Nephron (organoid): ENCODE results near the gene HSPA12B.

Experiments
- H3K27ac Mint-ChIP-seq, 3 experiments: 2 replicates each; pipeline ENCODE4 v1.8.0; 2020; ENCODE audit warnings: mixed read lengths in 3 of 3, mild to moderate bottlenecking in 2 of 3, moderate library complexity in 1 of 3
- H3K27me3 Mint-ChIP-seq: 2 replicates; pipeline ENCODE4 v1.8.0; 2021; ENCODE audit warnings: low read depth, mild to moderate bottlenecking, moderate library complexity, mixed read lengths
- H3K36me3 Mint-ChIP-seq: 2 replicates; pipeline ENCODE4 v1.8.0; 2020; ENCODE audit warnings: low read depth, mixed read lengths
- H3K4me1 Mint-ChIP-seq: 2 replicates; pipeline ENCODE4 v1.8.0; 2020; ENCODE audit warnings: mixed read lengths
- H3K4me3 Mint-ChIP-seq, 3 experiments: 2 replicates each; pipeline ENCODE4 v1.8.0; 2020; ENCODE audit warnings: mild to moderate bottlenecking in 3 of 3, mixed read lengths in 3 of 3, moderate library complexity in 2 of 3
- H3K9me3 Mint-ChIP-seq: 2 replicates; pipeline ENCODE4 v1.8.0; 2020; ENCODE audit warnings: mixed read lengths
- TF ChIP-seq, protein P1 (sequence below), 3 experiments: fragments of 200-600 bp; sonication (generic); IDR thresholded peaks; one replicate each; pipeline ENCODE4 v1.5.0; 2021; ENCODE audit warnings: antibody characterized with exemption in 3 of 3; ENCODE audit not compliant: unreplicated experiment in 3 of 3

The HSPA12B gene

DNA sequence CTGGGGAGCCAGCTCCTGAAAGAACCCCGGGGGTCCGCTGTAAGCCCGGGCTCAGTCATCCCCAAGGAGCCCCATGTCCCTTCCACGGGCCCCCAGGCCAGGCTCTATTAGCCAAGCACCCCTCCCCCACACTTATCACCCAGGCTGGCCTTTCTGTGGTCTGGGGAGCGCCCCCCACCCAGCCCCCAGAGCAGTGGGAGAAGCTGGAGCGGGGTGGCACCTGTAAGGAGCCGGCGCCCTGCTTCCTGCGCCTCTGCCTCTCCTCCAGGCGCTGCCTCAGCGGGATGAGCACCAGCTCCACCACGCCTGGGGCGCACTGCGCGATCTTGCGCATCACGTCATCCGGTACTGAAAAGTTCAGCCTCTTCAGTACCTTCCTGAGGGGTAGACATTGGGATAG, 46.5 kb downstream of the HSPA12B start:
- Mint-ChIP-seq H3K27me3 (peaks cover 60% of the 10 kb centered on the region), H3K36me3 (no peaks in the 10 kb centered on the region), H3K27ac (no peak overlapping the region), H3K4me1 (peaks cover 22% of the 10 kb centered on the region), H3K9me3 (no peaks in the 10 kb centered on the region), H3K4me3 (peak overlapping the region; percentile 16 to 47 (median 38))
- TF ChIP-seq, protein P1, sequence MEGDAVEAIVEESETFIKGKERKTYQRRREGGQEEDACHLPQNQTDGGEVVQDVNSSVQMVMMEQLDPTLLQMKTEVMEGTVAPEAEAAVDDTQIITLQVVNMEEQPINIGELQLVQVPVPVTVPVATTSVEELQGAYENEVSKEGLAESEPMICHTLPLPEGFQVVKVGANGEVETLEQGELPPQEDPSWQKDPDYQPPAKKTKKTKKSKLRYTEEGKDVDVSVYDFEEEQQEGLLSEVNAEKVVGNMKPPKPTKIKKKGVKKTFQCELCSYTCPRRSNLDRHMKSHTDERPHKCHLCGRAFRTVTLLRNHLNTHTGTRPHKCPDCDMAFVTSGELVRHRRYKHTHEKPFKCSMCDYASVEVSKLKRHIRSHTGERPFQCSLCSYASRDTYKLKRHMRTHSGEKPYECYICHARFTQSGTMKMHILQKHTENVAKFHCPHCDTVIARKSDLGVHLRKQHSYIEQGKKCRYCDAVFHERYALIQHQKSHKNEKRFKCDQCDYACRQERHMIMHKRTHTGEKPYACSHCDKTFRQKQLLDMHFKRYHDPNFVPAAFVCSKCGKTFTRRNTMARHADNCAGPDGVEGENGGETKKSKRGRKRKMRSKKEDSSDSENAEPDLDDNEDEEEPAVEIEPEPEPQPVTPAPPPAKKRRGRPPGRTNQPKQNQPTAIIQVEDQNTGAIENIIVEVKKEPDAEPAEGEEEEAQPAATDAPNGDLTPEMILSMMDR (IDR thresholded peaks at IDR 0.05; ENCODE audit: unreplicated experiment in 3 of 3) = no peak

DNA sequence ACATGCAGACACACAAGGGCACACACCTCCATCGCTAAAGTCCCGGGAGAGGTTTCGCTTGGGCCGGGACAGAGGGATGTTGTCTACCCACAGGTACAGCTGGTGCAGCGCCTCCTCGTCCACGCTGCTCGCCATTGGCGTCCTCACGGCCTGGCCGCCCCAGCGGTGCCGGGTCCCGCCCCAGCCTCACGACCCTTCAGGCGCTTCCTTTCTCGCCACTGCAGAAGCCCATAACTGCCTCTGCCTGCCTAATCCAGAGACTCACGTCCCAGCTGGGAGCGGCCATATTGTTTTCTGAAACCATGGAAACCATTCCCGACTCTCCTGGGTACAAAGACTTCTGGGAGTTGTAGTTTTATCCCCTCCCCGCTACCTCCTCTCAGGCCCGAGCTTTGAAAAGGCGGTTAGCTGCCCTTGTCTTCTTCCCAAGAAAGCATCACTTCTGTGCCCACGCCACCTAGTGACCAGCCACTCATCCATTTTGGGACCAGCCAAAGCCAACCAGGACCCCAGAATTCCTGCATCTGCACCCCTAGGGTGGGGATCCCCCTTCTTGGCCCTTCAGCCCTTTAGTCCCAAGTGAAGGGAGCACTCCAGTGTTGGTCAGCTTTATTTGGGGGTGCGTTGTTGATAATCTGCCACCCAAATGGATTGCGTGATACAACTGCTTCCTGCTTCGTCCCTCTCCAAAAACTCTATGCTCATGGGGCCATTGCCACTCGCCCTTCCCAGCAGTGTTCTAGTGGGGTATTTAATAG, 48.8 kb downstream of the HSPA12B start, which contains the start of gene SPEF1:
SPEF1 (minus strand) TSS at position 296 of the 758 bp plus-strand sequence; CDS start at position 135, 161 bp downstream.
- peak within 1 kb of the TSS; percentile 83 to 85 (median 84) for H3K4me3 Mint-ChIP-seq
- H3K27ac Mint-ChIP-seq = peak within 1 kb of the TSS; percentile 46 to 86 (median 80)
- peaks cover 42% of the 10 kb centered on the region for H3K27me3 Mint-ChIP-seq
- peaks cover 31% of the 10 kb centered on the region for H3K4me1 Mint-ChIP-seq
- TF ChIP-seq, protein P1 (IDR thresholded peaks at IDR 0.05; ENCODE audit: unreplicated experiment in 3 of 3) = peak in 2 of 3 experiments; percentile 23 to 36
- peaks cover 4% of the 10 kb centered on the region for H3K36me3 Mint-ChIP-seq
- H3K9me3 Mint-ChIP-seq = no peaks in the 10 kb centered on the region

GRCh38 chr20:3782597-3782996, 50.1 kb downstream of the HSPA12B start:
- TF ChIP-seq, protein P1 (IDR thresholded peaks at IDR 0.05; ENCODE audit: unreplicated experiment in 3 of 3) = no peak
- H3K4me1 Mint-ChIP-seq = peaks cover 37% of the 10 kb centered on the region
- peaks cover 29% of the 10 kb centered on the region for H3K27me3 Mint-ChIP-seq
- H3K9me3 Mint-ChIP-seq = no peaks in the 10 kb centered on the region
- peak overlapping the region; percentile 64 to 78 (median 74) for H3K4me3 Mint-ChIP-seq
- H3K36me3 Mint-ChIP-seq = peaks cover 4% of the 10 kb centered on the region
- H3K27ac Mint-ChIP-seq = peak overlapping the region; percentile 46 to 80 (median 63)

GRCh38 chr20:3783068-3783489, 50.6 kb downstream of the HSPA12B start:
- TF ChIP-seq, protein P1 (IDR thresholded peaks at IDR 0.05; ENCODE audit: unreplicated experiment in 3 of 3) = no peak
- no peaks in the 10 kb centered on the region for H3K9me3 Mint-ChIP-seq
- peak overlapping the region; percentile 64 to 78 (median 74) for H3K4me3 Mint-ChIP-seq
- H3K27ac Mint-ChIP-seq = peak overlapping the region; percentile 46 to 80 (median 63)
- peaks cover 4% of the 10 kb centered on the region for H3K36me3 Mint-ChIP-seq
- H3K27me3 Mint-ChIP-seq = peaks cover 25% of the 10 kb centered on the region
- H3K4me1 Mint-ChIP-seq = peaks cover 38% of the 10 kb centered on the region

GRCh38 chr20:3783511-3784195, 51.2 kb downstream of the HSPA12B start:
- H3K4me3 Mint-ChIP-seq = peak overlapping the region; percentile 59 to 77 (median 60)
- peaks cover 44% of the 10 kb centered on the region for H3K4me1 Mint-ChIP-seq
- no peaks in the 10 kb centered on the region for H3K9me3 Mint-ChIP-seq
- H3K27me3 Mint-ChIP-seq = peaks cover 20% of the 10 kb centered on the region
- H3K27ac Mint-ChIP-seq = peak overlapping the region in 1 of 3 experiments; percentile 46
- TF ChIP-seq, protein P1 (IDR thresholded peaks at IDR 0.05; ENCODE audit: unreplicated experiment in 3 of 3) = no peak
- peaks cover 4% of the 10 kb centered on the region for H3K36me3 Mint-ChIP-seq
